HG03432 (cell line): ENCODE results near the gene IMPG2.

Experiments used
- ATAC-seq: cut with Tn5 transposase; IDR thresholded peaks from one replicate; pipeline ENCODE4 v1.9.1; 2021; ENCODE audit warnings: mild to moderate bottlenecking, moderate library complexity; ENCODE audit not compliant: unreplicated experiment

The IMPG2 gene

GRCh38 chr3:101278727-101279126, 41.6 kb downstream of the IMPG2 start:
- ATAC-seq, result no peak

- ATAC-seq, result no peak
Observed at GRCh38 chr3:101273608-101274007, 46.8 kb downstream of the IMPG2 start.

GRCh38 chr3:101273156-101273555, 47.2 kb downstream of the IMPG2 start:
- ATAC-seq, result no peak

GRCh38 chr3:101271728-101272127, 48.6 kb downstream of the IMPG2 start:
- no peak for ATAC-seq

GRCh38 chr3:101270149-101270548, 50.2 kb downstream of the IMPG2 start:
- ATAC-seq, result no peak

GRCh38 chr3:101268971-101269671, 51.3 kb downstream of the IMPG2 start:
- no peak for ATAC-seq

GRCh38 chr3:101268141-101268540, 52.2 kb downstream of the IMPG2 start:
- no peak for ATAC-seq

GRCh38 chr3:101266566-101266965, 53.8 kb downstream of the IMPG2 start:
- no peak for ATAC-seq

- no peak for ATAC-seq
Observed at GRCh38 chr3:101266071-101266470, 54.3 kb downstream of the IMPG2 start.

- ATAC-seq, result peak; percentile 83
Observed at GRCh38 chr3:101262393-101263240, 57.8 kb downstream of the IMPG2 start.

- no peak for ATAC-seq
Observed at GRCh38 chr3:101261506-101261905, 58.9 kb downstream of the IMPG2 start.

- no peak for ATAC-seq
Observed at GRCh38 chr3:101259485-101260341, 60.7 kb downstream of the IMPG2 start.

- no peak for ATAC-seq
Observed at GRCh38 chr3:101256511-101256910, 63.9 kb downstream of the IMPG2 start.

- no peak for ATAC-seq
Observed at GRCh38 chr3:101255441-101255840, 64.9 kb downstream of the IMPG2 start.

- no peak for ATAC-seq
Observed at GRCh38 chr3:101253396-101253795, 67.0 kb downstream of the IMPG2 start.

- ATAC-seq, result no peak
Observed at GRCh38 chr3:101252945-101253344, 67.4 kb downstream of the IMPG2 start.

- ATAC-seq, result no peak
Observed at GRCh38 chr3:101252307-101252706, 68.1 kb downstream of the IMPG2 start.

GRCh38 chr3:101251441-101251840, 68.9 kb downstream of the IMPG2 start:
- no peak for ATAC-seq

- no peak for ATAC-seq
Observed at GRCh38 chr3:101249522-101249921, 70.9 kb downstream of the IMPG2 start.

GRCh38 chr3:101248736-101249135, 71.6 kb downstream of the IMPG2 start:
- ATAC-seq, result no peak

- ATAC-seq, result no peak
Observed at GRCh38 chr3:101244212-101244575, 76.2 kb downstream of the IMPG2 start.
